Right atrium auricular region (tissue), 2 donors: ENCODE results near the gene MAD2L2. TPM values are rescaled to one million over a fixed set of nuclear protein-coding genes. Genes with fewer than 3 reads are reported as not detected.

Experiments used
- DNase-seq: peaks from one replicate; pipeline ENCODE4 v3.0.0-alpha.2; 2019; ENCODE audit warnings: low spot score
- H3K27ac ChIP-seq, 2 donors: fragments of 200-600 bp; sonication (generic); 1 replicate in 1 of 2; 2 replicates in 1 of 2; pipeline ENCODE4 v1.5.1; 2016 to 2019
- H3K27me3 ChIP-seq, 2 donors: fragments of 200-600 bp; sonication (generic); one replicate each; pipeline versions ENCODE4 v1.5.1 to v1.6.0; 2017 to 2019
- H3K36me3 ChIP-seq: fragments of 200-600 bp; sonication (generic); one replicate; pipeline ENCODE4 v1.5.1; 2016
- H3K4me1 ChIP-seq, 2 donors: fragments of 200-600 bp; sonication (generic); one replicate each; pipeline versions ENCODE4 v1.5.1 to v1.6.0; 2017 to 2019
- H3K4me3 ChIP-seq, 2 donors: fragments of 200-600 bp; sonication (generic); 1 replicate in 1 of 2; 2 replicates in 1 of 2; pipeline ENCODE4 v1.5.1; 2017 to 2019; ENCODE audit warnings: mild to moderate bottlenecking in 1 of 2, moderate library complexity in 1 of 2
- H3K9me3 ChIP-seq, 2 donors: fragments of 200-600 bp; sonication (generic); one replicate each; pipeline ENCODE4 v1.5.1; 2019
- CTCF ChIP-seq, 2 donors: fragments of 200-600 bp; sonication (generic); IDR thresholded peaks; one replicate each; pipeline ENCODE4 v1.5.1; 2019; ENCODE audit warnings: antibody characterized with exemption in 2 of 2
- total RNA-seq, 2 donors: library from RNA; depleted of rRNA; stranded (reverse); fragments of >200 nt; gene quantifications; one replicate each; pipeline ENCODE4 v1.1.0, GENCODE V29; 2016

MAD2L2 gene
- total RNA-seq, 2 donors from 2014 or later: 18.7 to 31.1 TPM

DNA sequence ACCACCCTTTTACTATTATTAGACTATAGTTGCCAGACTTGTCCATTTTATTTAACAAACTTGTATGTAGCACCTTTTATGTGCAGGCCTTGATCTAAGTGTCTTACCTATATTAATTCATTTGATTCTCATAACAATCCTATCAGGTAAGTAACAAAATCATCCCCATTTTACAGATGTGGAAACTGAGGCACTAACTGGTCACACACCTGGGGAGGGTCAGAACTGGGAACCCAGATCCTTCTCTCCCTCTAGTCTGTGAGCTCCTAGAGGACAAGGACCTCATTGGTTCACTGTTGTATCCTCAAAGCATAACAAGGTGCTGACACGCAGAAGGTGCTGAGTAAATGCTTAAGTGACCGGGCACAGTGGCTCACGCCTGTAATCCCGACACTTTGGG is 41.6 kb downstream of the MAD2L2 start:
- TF ChIP-seq CTCF (IDR thresholded peaks at IDR 0.05): no peak
- no peaks in the 10 kb centered on the region for H3K27me3 ChIP-seq
- no peak overlapping the region for H3K27ac ChIP-seq
- H3K9me3 ChIP-seq: no peaks in the 10 kb centered on the region
- no peak overlapping the region for H3K4me3 ChIP-seq
- no peaks in the 10 kb centered on the region for H3K36me3 ChIP-seq
- no peak for DNase-seq
- no peaks in the 10 kb centered on the region for H3K4me1 ChIP-seq

GRCh38 chr1:11638121-11638520 is 42.8 kb downstream of the MAD2L2 start:
- no peak overlapping the region for H3K4me3 ChIP-seq
- TF ChIP-seq CTCF (IDR thresholded peaks at IDR 0.05): no peak
- no peaks in the 10 kb centered on the region for H3K9me3 ChIP-seq
- H3K36me3 ChIP-seq: no peaks in the 10 kb centered on the region
- no peak for DNase-seq
- no peaks in the 10 kb centered on the region for H3K4me1 ChIP-seq
- no peak overlapping the region for H3K27ac ChIP-seq
- no peaks in the 10 kb centered on the region for H3K27me3 ChIP-seq

DNA sequence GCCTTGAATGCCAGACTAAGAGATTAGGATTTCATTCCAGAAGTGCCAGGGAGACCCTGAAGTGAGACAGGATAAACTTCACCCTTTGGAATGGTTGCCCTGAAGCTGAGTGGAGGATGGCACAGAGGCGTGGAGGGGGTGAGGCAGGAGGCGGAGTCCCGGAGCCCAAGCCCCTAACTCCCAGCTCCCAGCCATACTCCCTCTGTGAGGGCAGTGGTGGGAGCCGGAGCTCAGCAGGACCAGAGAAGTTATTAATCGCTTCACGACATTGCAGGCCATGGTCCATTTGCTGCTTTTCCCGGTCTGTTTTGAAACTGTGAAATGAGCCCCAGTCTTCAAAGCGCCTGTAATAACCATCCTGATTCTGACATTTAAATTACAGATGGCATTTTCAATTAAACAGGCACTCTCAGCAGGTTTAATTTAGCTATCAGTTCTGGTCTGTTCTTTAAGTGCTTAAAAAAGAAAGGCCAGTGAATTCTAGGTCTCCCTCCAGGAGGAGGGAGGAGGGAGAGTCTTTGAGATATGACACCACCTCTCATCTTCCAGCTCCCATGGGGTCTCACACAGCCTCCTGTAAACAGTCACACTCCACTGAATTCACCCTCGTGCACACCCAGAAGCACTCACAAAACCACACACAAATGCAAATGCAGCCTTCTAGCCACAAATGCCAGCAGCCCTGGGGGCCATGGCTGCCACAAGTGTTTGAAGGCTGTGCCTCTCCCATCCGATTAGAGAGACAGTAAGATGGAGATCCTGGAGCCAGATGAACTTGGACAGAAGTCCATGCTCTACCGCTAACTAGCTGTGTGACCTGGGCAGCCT is 46.4 kb downstream of the MAD2L2 start:
- no peak for DNase-seq
- Histone ChIP-seq H3K27ac (no peak overlapping the region), H3K4me1 (no peaks in the 10 kb centered on the region), H3K9me3 (no peaks in the 10 kb centered on the region), H3K36me3 (no peaks in the 10 kb centered on the region), H3K27me3 (no peaks in the 10 kb centered on the region), H3K4me3 (no peak overlapping the region)
- TF ChIP-seq CTCF (IDR thresholded peaks at IDR 0.05): no peak

GRCh38 chr1:11629184-11630016 is 51.5 kb downstream of the MAD2L2 start:
- no peaks in the 10 kb centered on the region for H3K27me3 ChIP-seq
- no peaks in the 10 kb centered on the region for H3K9me3 ChIP-seq
- TF ChIP-seq CTCF (IDR thresholded peaks at IDR 0.05): no peak
- no peak overlapping the region for H3K27ac ChIP-seq
- no peak for DNase-seq
- H3K4me3 ChIP-seq: no peak overlapping the region
- no peaks in the 10 kb centered on the region for H3K4me1 ChIP-seq
- H3K36me3 ChIP-seq: no peaks in the 10 kb centered on the region

DNA sequence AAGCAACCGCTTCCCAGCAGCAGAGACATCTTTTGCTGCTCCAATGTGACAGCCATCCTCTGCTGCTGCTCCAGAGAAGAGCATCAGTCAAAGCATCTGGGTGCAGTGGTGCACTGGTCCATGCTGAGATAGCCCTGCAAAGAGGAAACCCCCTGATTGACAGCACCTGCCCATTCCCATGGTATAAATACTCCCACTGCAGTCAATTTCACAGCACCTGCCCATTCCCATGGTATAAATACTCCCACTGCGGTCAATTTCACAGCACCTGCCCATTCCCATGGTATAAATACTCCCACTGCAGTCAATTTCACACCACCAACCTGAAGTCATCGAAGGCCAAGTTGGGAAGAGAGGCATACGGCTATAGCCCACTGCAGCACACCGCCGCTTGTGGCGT is 52.2 kb downstream of the MAD2L2 start:
- Histone ChIP-seq H3K4me3 (no peak overlapping the region), H3K4me1 (no peaks in the 10 kb centered on the region), H3K36me3 (no peaks in the 10 kb centered on the region), H3K27me3 (no peaks in the 10 kb centered on the region), H3K9me3 (no peaks in the 10 kb centered on the region), H3K27ac (no peak overlapping the region)
- TF ChIP-seq CTCF (IDR thresholded peaks at IDR 0.05): no peak
- DNase-seq: no peak
